ENCODE data around the gene SLC51B.
A peak's percentile ranks its signal among the peaks of the same experiment; 100 is the strongest.
"Not testable (repeated sequence)": the region's sequence is repeated elsewhere in the genome, so short reads cannot be mapped to it uniquely, and the experiment has no call there.

Gene SLC51B

GRCh38 chr15:65044724-65045481 is at the start of gene SLC51B:
Gene SLC51B, plus strand, starts transcription at chr15:65045387. Its CDS starts 4,618 bp downstream, at chr15:65050005.
- peak; percentile 11 for DNase-seq

GRCh38 chr15:64997066-64997465 is 48.1 kb upstream of the SLC51B start:
- no peak for DNase-seq

- no peak for DNase-seq
Observed at GRCh38 chr15:64997745-64998375, 47.3 kb upstream of the SLC51B start.

- DNase-seq, result no peak
Observed at GRCh38 chr15:65004993-65005392, 40.2 kb upstream of the SLC51B start.

GRCh38 chr15:65006876-65007275 is 38.3 kb upstream of the SLC51B start:
- no peak for DNase-seq

GRCh38 chr15:65008983-65009382 is 36.2 kb upstream of the SLC51B start:
- DNase-seq, result no peak

- DNase-seq, result not testable (repeated sequence)
Observed at GRCh38 chr15:65011198-65011597, 34.0 kb upstream of the SLC51B start.

GRCh38 chr15:65020419-65020818 is 24.8 kb upstream of the SLC51B start:
- no peak for DNase-seq

- no peak for DNase-seq
Observed at GRCh38 chr15:65021488-65021887, 23.7 kb upstream of the SLC51B start.

- DNase-seq, result no peak
Observed at GRCh38 chr15:65026756-65027155, 18.4 kb upstream of the SLC51B start.

- no peak for DNase-seq
Observed at GRCh38 chr15:65027593-65027992, 17.6 kb upstream of the SLC51B start.

- no peak for DNase-seq
Observed at GRCh38 chr15:65028338-65028737, 16.8 kb upstream of the SLC51B start.

GRCh38 chr15:65028921-65029735 is 16.1 kb upstream of the SLC51B start, which contains the start of gene MTFMT:
Gene MTFMT, minus strand, starts transcription at chr15:65029639. Its CDS starts 26 bp downstream, at chr15:65029613.
- DNase-seq, result peak; percentile 20

- DNase-seq, result no peak
Observed at GRCh38 chr15:65029736-65030208, 15.4 kb upstream of the SLC51B start.

GRCh38 chr15:65032801-65033537 is 12.2 kb upstream of the SLC51B start:
- peak; percentile 13 for DNase-seq

GRCh38 chr15:65033659-65034269 is 11.4 kb upstream of the SLC51B start:
- no peak for DNase-seq

GRCh38 chr15:65034719-65035118 is 10.5 kb upstream of the SLC51B start:
- DNase-seq, result no peak

- no peak for DNase-seq
Observed at GRCh38 chr15:65037309-65037708, 7.9 kb upstream of the SLC51B start.

- DNase-seq, result no peak
Observed at GRCh38 chr15:65038428-65038827, 6.8 kb upstream of the SLC51B start.

- DNase-seq, result no peak
Observed at GRCh38 chr15:65038836-65039235, 6.4 kb upstream of the SLC51B start.

GRCh38 chr15:65040461-65040860 is 4.7 kb upstream of the SLC51B start:
- DNase-seq, result no peak

GRCh38 chr15:65041787-65042186 is 3.4 kb upstream of the SLC51B start:
- no peak for DNase-seq

Measured in NCI-H510A (cell line).